NCI-H345 treated with DMSO at 0.1 percent for 48 hours (cell line): ENCODE results near the gene IL20RB.
"Not testable (repeated sequence)": the region's sequence is repeated elsewhere in the genome, so short reads cannot be mapped to it uniquely, and the experiment has no call there.

Source experiments
- DNase-seq: peaks from one replicate; lab custom pipeline; 2025; ENCODE audit not compliant: unreplicated experiment; lab: John Stamatoyannopoulos, UW

Gene IL20RB

GRCh38 chr3:136984837-136985236, 27.1 kb downstream of the IL20RB start:
- DNase-seq, result no peak

GRCh38 chr3:136987398-136987980, 29.7 kb downstream of the IL20RB start:
- not testable (repeated sequence) for DNase-seq

GRCh38 chr3:136988651-136989050, 30.9 kb downstream of the IL20RB start:
- DNase-seq, result no peak

- DNase-seq, result no peak
Measured at GRCh38 chr3:136989781-136990524, 32.2 kb downstream of the IL20RB start.

GRCh38 chr3:136990826-136991225, 33.0 kb downstream of the IL20RB start:
- no peak for DNase-seq

- DNase-seq, result no peak
Measured at GRCh38 chr3:136992115-136992514, 34.3 kb downstream of the IL20RB start.

- DNase-seq, result peak; percentile 9
Measured at GRCh38 chr3:136994772-136995516, 37.2 kb downstream of the IL20RB start.

GRCh38 chr3:136995652-136996051, 37.9 kb downstream of the IL20RB start:
- no peak for DNase-seq

- DNase-seq, result no peak
Measured at GRCh38 chr3:137000039-137000438, 42.3 kb downstream of the IL20RB start.

- DNase-seq, result not testable (repeated sequence)
Measured at GRCh38 chr3:137007376-137007775, 49.6 kb downstream of the IL20RB start.

GRCh38 chr3:137008131-137008530, 50.3 kb downstream of the IL20RB start:
- DNase-seq, result no peak

- DNase-seq, result no peak
Measured at GRCh38 chr3:137008976-137009375, 51.2 kb downstream of the IL20RB start.

GRCh38 chr3:137010137-137010536, 52.4 kb downstream of the IL20RB start:
- no peak for DNase-seq

GRCh38 chr3:137011153-137011552, 53.4 kb downstream of the IL20RB start:
- no peak for DNase-seq

- DNase-seq, result no peak
Measured at GRCh38 chr3:137012097-137012501, 54.3 kb downstream of the IL20RB start.

- DNase-seq, result peak; percentile 31
Measured at GRCh38 chr3:137013951-137014688, 56.3 kb downstream of the IL20RB start.

- not testable (repeated sequence) for DNase-seq
Measured at GRCh38 chr3:137017316-137017715, 59.5 kb downstream of the IL20RB start.

GRCh38 chr3:137020315-137020714, 62.5 kb downstream of the IL20RB start:
- no peak for DNase-seq

- no peak for DNase-seq
Measured at GRCh38 chr3:137020888-137021287, 63.1 kb downstream of the IL20RB start.

- no peak for DNase-seq
Measured at GRCh38 chr3:137024348-137024747, 66.6 kb downstream of the IL20RB start.

- no peak for DNase-seq
Measured at GRCh38 chr3:137026701-137027100, 68.9 kb downstream of the IL20RB start.
